ENCODE measurements around the gene DLG2. TPM values are rescaled to one million over a fixed set of nuclear protein-coding genes. Genes with fewer than 3 reads are reported as not detected.

DLG2 gene
- total and polyA plus RNA-seq, 2 of the 8 experiments (the other 6 are each of a cell fraction or from before 2014, with no cell fraction given), result 1.7 to 14.3 TPM

- no peak overlapping the region for H3K18ac ChIP-seq (ENCODE audit: extremely low read depth, low read length)
- no peak overlapping the region for H2AFZ ChIP-seq (ENCODE audit: low read length)
- H3K56ac ChIP-seq (replicated peaks; ENCODE audit: insufficient read length, low read depth, low read length), result no peak overlapping the region
- H3K23ac ChIP-seq (ENCODE audit: insufficient read length), result no peak overlapping the region
- H2BK120ac ChIP-seq (replicated peaks; ENCODE audit: low read depth, low read length), result no peak overlapping the region
- H4K5ac ChIP-seq (ENCODE audit: insufficient read length, low read depth, low read length), result no peak overlapping the region
- H3K27ac ChIP-seq (ENCODE audit: low read depth, low read length), result no peak overlapping the region
- no peaks in the 10 kb centered on the region for H3K79me1 ChIP-seq (ENCODE audit: low read depth, low read length)
- H2BK20ac ChIP-seq (ENCODE audit: low read length), result no peak overlapping the region
- H4K20me1 ChIP-seq (replicated peaks in 1 of 2; ENCODE audit: control insufficient read depth in 1 of 2, insufficient read depth in 2 of 2, low read length in 2 of 2), result no peaks in the 10 kb centered on the region
- no peak overlapping the region for H4K91ac ChIP-seq (replicated peaks; ENCODE audit: insufficient read length, low read length)
- no peaks in the 10 kb centered on the region for H3K36me3 ChIP-seq (ENCODE audit: control insufficient read depth in 2 of 4, insufficient read depth in 4 of 4, low read length in 3 of 4)
- H3K4ac ChIP-seq (replicated peaks; ENCODE audit: insufficient read length, low read depth, low read length), result no peak overlapping the region
- H2BK15ac ChIP-seq (ENCODE audit: low read length), result no peak overlapping the region
- FAIRE-seq, result no peak
- no peak for DNase-seq (ENCODE audit: low read depth in 1 of 2, low spot score in 2 of 2)
- peaks cover 3 to 6% (median 5%) of the 10 kb centered on the region in 4 experiments; a peak in 5 of 7 replicates for H3K4me1 ChIP-seq (replicated peaks in 1 of 4; ENCODE audit: control insufficient read depth in 3 of 4, insufficient read depth in 4 of 4, low read length in 3 of 4)
- no peak overlapping the region for H3K4me2 ChIP-seq (ENCODE audit: insufficient read depth in 1 of 2, low read depth in 2 of 2, low read length in 2 of 2)
- ChIA-PET CTCF (ENCODE audit: partially characterized antibody) (interaction anchor here (0.6 to 1.9 kb wide), 6 partner anchors 34 to 865 kb away, joined by 3 to 7 read pairs (median 4); no protein-coding TSS in a partner anchor), POLR2A (ENCODE audit: partially characterized antibody) (no interaction called here)
- peaks cover 0 to 3% (median 0%) of the 10 kb centered on the region in 4 experiments; a peak in 2 of 7 replicates for H3K27me3 ChIP-seq (replicated peaks in 1 of 4; ENCODE audit: control insufficient read depth in 3 of 4, extremely low read depth in 1 of 4, insufficient read depth in 3 of 4, low read length in 3 of 4)
- no peak overlapping the region for H3K9ac ChIP-seq (replicated peaks in 1 of 4; ENCODE audit: extremely low read depth in 1 of 4, low read depth in 3 of 4, low read length in 3 of 4)
- no peaks in the 10 kb centered on the region for H3K79me2 ChIP-seq (ENCODE audit: control insufficient read depth in 1 of 2, insufficient read depth in 2 of 2, low read length in 2 of 2)
- no peak overlapping the region for H2BK12ac ChIP-seq (ENCODE audit: low read depth, low read length)
- no peak overlapping the region for H2AK5ac ChIP-seq (ENCODE audit: low read depth, low read length)
- 90% methylated on average over 1 of the region's 1 CpG; no CpG with 5 or more reads in 1 of the 2 experiments for WGBS, 2 experiments (ENCODE audit: extremely low coverage in 1 of 2, insufficient coverage in 1 of 2, insufficient read length in 1 of 2, insufficient replicate concordance in 2 of 2, low coverage in 1 of 2, low lambda C conversion rate in 2 of 2, missing lambda C conversion rate in 1 of 2)
- H4K8ac ChIP-seq (ENCODE audit: extremely low read depth, insufficient read depth, low read length), result no peak overlapping the region
- no peak overlapping the region for H3K4me3 ChIP-seq (ENCODE audit: extremely low read depth in 1 of 4, insufficient read depth in 2 of 4, low read depth in 3 of 4, low read length in 4 of 4)
- no peak overlapping the region for H3K14ac ChIP-seq (ENCODE audit: insufficient read length)
- H3K23me2 ChIP-seq (ENCODE audit: low read depth, low read length), result peaks cover 6% of the 10 kb centered on the region
- H3K9me3 ChIP-seq (ENCODE audit: insufficient read depth in 2 of 2, low read depth in 1 of 2, low read length in 1 of 2), result no peaks in the 10 kb centered on the region
- H2BK5ac ChIP-seq (ENCODE audit: low read depth, low read length), result no peak overlapping the region
- TF ChIP-seq JUND (IDR thresholded peaks at IDR 0.05; ENCODE audit: low read length) (no peak), RBBP5 (IDR thresholded peaks at IDR 0.05; ENCODE audit: borderline replicate concordance, low read depth, low read length) (no peak), POLR2AphosphoS5 (IDR thresholded peaks at IDR 0.05; ENCODE audit: low read depth, low read length) (no peak), CBX5 (IDR thresholded peaks at IDR 0.05; ENCODE audit: low read depth, low read length) (no peak), HDAC6 (IDR thresholded peaks at IDR 0.05; ENCODE audit: low read depth, low read length) (no peak), SRF (IDR thresholded peaks at IDR 0.05; ENCODE audit: low read depth, low read length) (no peak), FOSL1 (IDR thresholded peaks at IDR 0.05; ENCODE audit: insufficient read depth, low read depth, low read length) (no peak), CHD1 (IDR thresholded peaks at IDR 0.05; ENCODE audit: low read depth, low read length) (no peak), GTF2F1 (IDR thresholded peaks at IDR 0.05; ENCODE audit: borderline replicate concordance, low read depth, low read length) (no peak), SIN3A (conservative IDR thresholded peaks at IDR 0.05 in 1 of 2, IDR thresholded peaks at IDR 0.05 in 1 of 2; ENCODE audit: low read depth in 1 of 2, low read length in 2 of 2) (no peak), POU5F1 (IDR thresholded peaks at IDR 0.05; ENCODE audit: low read depth, low read length) (no peak)
These were observed 902.9 kb downstream of the DLG2 start for GRCh38 chr11:84724256-84724655.
